ENCODE data around the gene ZNF616.

- TF ChIP-seq CTCF (IDR thresholded peaks at IDR 0.05; ENCODE audit: insufficient read depth, low read depth, low read length) (no peak), EZH2 (IDR thresholded peaks at IDR 0.05; ENCODE audit: insufficient read depth, low read length) (no peak)
These were observed 25.0 kb downstream of the ZNF616 start for GRCh38 chr19:52114691-52115090.

Measured in astrocyte (in vitro differentiated cells and primary cell).